RWPE2 (cell line): Measurements from ENCODE around the gene TRIL.

Experiments
- ATAC-seq: fragments of 200-7000 bp; cut with Tn5 transposase; 3 replicates; pipeline ENCODE4 v1.9.1; 2021; ENCODE audit warnings: low read depth
- DNase-seq: peaks from one replicate; pipeline ENCODE4 v3.0.0-alpha.2; 2020; ENCODE audit warnings: low spot score
- H3K27ac ChIP-seq: fragments of 450-650 bp; 2 replicates; pipeline ENCODE4 v1.5.1; 2017; ENCODE audit warnings: mild to moderate bottlenecking; ENCODE audit not compliant: poor library complexity, severe bottlenecking
- H3K27me3 ChIP-seq: fragments of 250-450 bp; sonication (Bioruptor Pico); 2 replicates; pipeline ENCODE4 v1.5.1; 2021; ENCODE audit warnings: mild to moderate bottlenecking, moderate library complexity; ENCODE audit not compliant: insufficient read depth, poor library complexity, severe bottlenecking
- H3K36me3 ChIP-seq: fragments of 250-450 bp; sonication (Bioruptor Pico); 2 replicates; pipeline ENCODE4 v1.5.1; 2020; ENCODE audit warnings: low read depth, mild to moderate bottlenecking, moderate library complexity
- H3K4me1 ChIP-seq: fragments of 250-450 bp; sonication (Bioruptor Pico); 2 replicates; pipeline ENCODE4 v1.5.1; 2021; ENCODE audit warnings: mild to moderate bottlenecking, moderate library complexity; ENCODE audit not compliant: insufficient read depth, poor library complexity, severe bottlenecking
- H3K4me3 ChIP-seq: fragments of 250-450 bp; sonication (Bioruptor Pico); 2 replicates; pipeline ENCODE4 v1.5.1; 2021; ENCODE audit warnings: mild to moderate bottlenecking, moderate library complexity; ENCODE audit not compliant: severe bottlenecking
- H3K9me3 ChIP-seq: fragments of 250-450 bp; sonication (Bioruptor Pico); 2 replicates; pipeline ENCODE4 v1.5.1; 2021; ENCODE audit warnings: mild to moderate bottlenecking, moderate library complexity; ENCODE audit not compliant: severe bottlenecking
- CTCF ChIP-seq: fragments of 450-650 bp; IDR thresholded peaks from one replicate; pipeline ENCODE4 v1.5.1; 2017; ENCODE audit warnings: mild to moderate bottlenecking, moderate library complexity; ENCODE audit not compliant: poor library complexity, severe bottlenecking

TRIL gene

GRCh38 chr7:28979776-28980175 lies 21.6 kb upstream of the TRIL start:
- Histone ChIP-seq H3K9me3 (no peaks in the 10 kb centered on the region), H3K4me1 (peaks cover 7% of the 10 kb centered on the region), H3K36me3 (no peaks in the 10 kb centered on the region), H3K4me3 (no peak overlapping the region), H3K27ac (no peak overlapping the region), H3K27me3 (no peaks in the 10 kb centered on the region)
- no peak for ATAC-seq
- no peak for DNase-seq
- no peak for TF ChIP-seq CTCF

GRCh38 chr7:28977881-28978280 lies 19.8 kb upstream of the TRIL start:
- no peaks in the 10 kb centered on the region for H3K36me3 ChIP-seq
- H3K9me3 ChIP-seq, result no peaks in the 10 kb centered on the region
- no peak overlapping the region for H3K27ac ChIP-seq
- H3K4me3 ChIP-seq, result no peak overlapping the region
- no peak for ATAC-seq
- H3K27me3 ChIP-seq, result no peaks in the 10 kb centered on the region
- DNase-seq, result no peak
- no peak for TF ChIP-seq CTCF
- H3K4me1 ChIP-seq, result no peaks in the 10 kb centered on the region

GRCh38 chr7:28976022-28976421 lies 17.9 kb upstream of the TRIL start:
- ATAC-seq, result no peak
- H3K27ac ChIP-seq, result no peak overlapping the region
- no peak overlapping the region for H3K4me3 ChIP-seq
- H3K4me1 ChIP-seq, result no peaks in the 10 kb centered on the region
- no peak for DNase-seq
- no peaks in the 10 kb centered on the region for H3K36me3 ChIP-seq
- peaks cover 4% of the 10 kb centered on the region for H3K27me3 ChIP-seq
- peaks cover 3% of the 10 kb centered on the region for H3K9me3 ChIP-seq
- TF ChIP-seq CTCF, result no peak

- no peaks in the 10 kb centered on the region for H3K4me1 ChIP-seq
Measured at GRCh38 chr7:28973591-28973990, 15.5 kb upstream of the TRIL start.

GRCh38 chr7:28964056-28964455 lies 5.9 kb upstream of the TRIL start:
- Histone ChIP-seq H3K36me3 (no peaks in the 10 kb centered on the region), H3K27ac (no peak overlapping the region), H3K9me3 (no peaks in the 10 kb centered on the region), H3K4me3 (no peak overlapping the region), H3K27me3 (no peaks in the 10 kb centered on the region), H3K4me1 (no peaks in the 10 kb centered on the region)
- no peak for TF ChIP-seq CTCF
- DNase-seq, result no peak
- ATAC-seq, result no peak

More at GRCh38 chr7:28973591-28973990, 15.5 kb upstream of the TRIL start:
- ATAC-seq (no peak), DNase-seq (no peak)
- H3K36me3 ChIP-seq, result no peaks in the 10 kb centered on the region
- no peak overlapping the region for H3K27ac ChIP-seq
- peaks cover 4% of the 10 kb centered on the region for H3K27me3 ChIP-seq
- H3K9me3 ChIP-seq, result peaks cover 3% of the 10 kb centered on the region
- H3K4me3 ChIP-seq, result no peak overlapping the region
- TF ChIP-seq CTCF, result no peak
